HG02642 (cell line): ENCODE measurements around the gene NHLRC2.

ENCODE experiments used
- ATAC-seq: cut with Tn5 transposase; IDR thresholded peaks from one replicate; pipeline ENCODE4 v1.9.1; 2021; ENCODE audit warnings: mild to moderate bottlenecking; ENCODE audit not compliant: unreplicated experiment, poor library complexity

The NHLRC2 gene

DNA sequence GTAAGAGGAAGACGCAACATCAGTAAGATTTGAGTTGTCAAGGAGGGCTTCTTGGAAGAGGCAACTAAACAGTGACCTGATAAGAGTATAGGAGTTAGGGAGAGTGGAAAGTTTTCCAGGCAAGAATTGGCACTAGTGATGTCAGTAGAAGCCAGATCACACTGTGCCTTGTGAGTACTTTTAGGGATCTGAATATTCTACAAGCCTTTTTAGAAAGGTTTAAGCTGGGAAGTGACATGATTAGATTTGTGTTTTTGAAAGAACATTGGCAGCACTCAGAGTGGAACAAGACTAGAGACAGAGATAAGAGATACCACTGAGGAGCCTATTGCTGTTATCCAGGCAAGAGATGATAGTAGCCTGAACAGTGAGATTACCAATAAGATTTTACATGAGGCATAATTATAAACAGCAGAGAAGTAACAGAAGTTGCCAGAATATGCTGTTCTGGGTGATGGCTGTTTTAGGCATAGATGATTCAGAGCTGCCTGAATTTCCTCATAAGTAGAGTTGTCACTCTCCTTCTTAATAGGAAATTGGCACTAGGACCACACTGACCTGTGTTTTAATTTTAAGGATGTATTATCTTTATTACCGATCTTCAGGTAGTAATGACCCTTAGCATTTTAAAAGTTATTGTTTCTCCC is 45.6 kb downstream of the NHLRC2 start:
- ATAC-seq, result no peak

DNA sequence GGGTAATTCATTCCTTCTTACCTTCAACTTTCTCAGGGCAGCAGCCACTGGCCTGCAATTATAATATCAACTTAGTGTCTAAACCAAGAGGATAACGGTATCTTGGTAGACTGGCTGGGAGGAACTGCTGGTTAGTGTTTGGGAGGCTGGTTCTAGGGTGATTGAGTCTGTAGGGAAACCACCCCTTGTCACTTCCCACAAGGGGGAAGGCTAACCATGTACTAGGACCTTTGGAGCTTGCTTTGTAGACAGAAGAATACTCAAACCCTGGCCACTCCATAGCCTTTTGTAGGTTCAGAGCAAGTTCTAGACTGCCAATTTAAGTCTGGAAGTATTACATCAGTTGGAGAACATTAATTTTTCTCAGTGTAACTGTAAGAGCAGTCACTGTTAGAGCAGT is 51.3 kb downstream of the NHLRC2 start:
- ATAC-seq, result no peak

DNA sequence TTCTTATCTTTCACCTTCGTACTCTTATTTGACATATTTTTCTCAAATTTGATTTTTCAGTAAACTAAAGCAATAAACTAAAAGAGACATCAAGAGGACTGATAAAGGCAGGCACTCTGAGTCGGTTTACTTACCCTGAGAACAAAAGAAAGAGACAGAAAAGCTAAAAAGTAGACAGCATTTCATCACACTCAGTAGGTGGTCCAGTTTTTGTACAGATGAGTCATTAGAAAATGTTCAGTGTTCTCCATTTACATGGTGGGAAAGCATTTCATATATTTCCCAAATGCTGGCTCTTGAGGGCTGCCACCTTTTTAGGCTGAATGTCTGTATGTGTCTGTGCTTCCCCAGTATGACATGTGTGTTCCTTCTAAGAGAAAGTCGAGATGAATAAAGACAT is 52.7 kb downstream of the NHLRC2 start:
- no peak for ATAC-seq

DNA sequence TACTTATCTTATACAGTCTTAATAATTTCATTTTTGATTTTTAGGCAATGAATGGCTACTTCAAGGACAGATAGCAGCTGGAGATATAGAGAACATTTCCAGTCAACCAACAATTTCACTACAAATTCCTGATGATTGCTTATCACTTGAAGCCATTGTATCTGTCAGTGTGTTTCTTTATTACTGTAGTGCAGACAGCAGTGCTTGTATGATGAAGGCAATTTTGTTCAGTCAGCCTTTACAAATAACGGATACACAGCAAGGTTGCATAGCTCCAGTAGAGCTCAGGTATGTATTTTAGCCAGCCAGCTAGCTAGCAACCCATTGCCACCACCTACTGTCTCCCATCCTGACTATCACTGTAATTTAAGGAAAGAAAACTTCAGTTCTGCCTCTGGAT is 53.8 kb downstream of the NHLRC2 start:
- no peak for ATAC-seq

DNA sequence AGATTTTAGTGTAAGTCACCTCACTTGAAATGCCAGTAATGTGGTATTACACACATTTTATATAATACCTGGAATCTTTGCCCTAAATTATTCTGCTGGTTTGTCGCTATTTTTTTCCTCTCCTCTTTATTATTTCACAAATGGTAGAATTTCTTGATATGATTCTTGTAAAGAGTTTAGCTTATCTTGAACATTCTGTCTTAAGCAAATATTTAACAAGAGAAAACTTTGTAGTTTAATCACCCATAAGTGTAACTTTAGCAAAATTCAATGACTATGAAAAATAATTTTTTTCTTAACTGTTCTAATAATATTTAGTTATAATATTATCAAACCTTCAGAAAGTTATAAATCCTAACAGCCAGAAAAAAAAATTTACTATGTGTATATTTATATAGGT is 56.7 kb downstream of the NHLRC2 start:
- ATAC-seq, result no peak

GRCh38 chr10:113911839-113912238 is 57.4 kb downstream of the NHLRC2 start:
- no peak for ATAC-seq

GRCh38 chr10:113912582-113912981 is 58.1 kb downstream of the NHLRC2 start:
- no peak for ATAC-seq

GRCh38 chr10:113914956-113915355 is 60.5 kb downstream of the NHLRC2 start:
- no peak for ATAC-seq

- ATAC-seq, result no peak
Measured at GRCh38 chr10:113915540-113915939, 61.1 kb downstream of the NHLRC2 start.

DNA sequence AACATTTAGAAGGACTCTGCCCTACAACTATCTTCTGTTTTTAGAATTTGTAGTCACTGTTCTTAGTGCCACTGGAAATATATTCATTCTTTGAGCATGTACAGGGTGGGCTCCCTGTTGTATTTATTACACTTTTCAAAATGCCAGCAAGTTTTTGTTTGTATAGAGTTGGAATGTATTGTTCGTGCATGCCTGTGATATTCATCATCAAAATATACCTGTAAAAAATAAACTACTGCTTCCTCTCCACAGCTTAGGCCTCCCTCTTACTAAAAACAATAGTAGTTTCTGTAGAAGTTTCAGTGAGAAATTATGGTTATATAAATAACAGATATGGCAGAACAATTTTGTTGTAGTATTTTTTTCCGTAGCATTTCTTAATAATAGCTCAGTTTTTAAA is 61.6 kb downstream of the NHLRC2 start:
- no peak for ATAC-seq

DNA sequence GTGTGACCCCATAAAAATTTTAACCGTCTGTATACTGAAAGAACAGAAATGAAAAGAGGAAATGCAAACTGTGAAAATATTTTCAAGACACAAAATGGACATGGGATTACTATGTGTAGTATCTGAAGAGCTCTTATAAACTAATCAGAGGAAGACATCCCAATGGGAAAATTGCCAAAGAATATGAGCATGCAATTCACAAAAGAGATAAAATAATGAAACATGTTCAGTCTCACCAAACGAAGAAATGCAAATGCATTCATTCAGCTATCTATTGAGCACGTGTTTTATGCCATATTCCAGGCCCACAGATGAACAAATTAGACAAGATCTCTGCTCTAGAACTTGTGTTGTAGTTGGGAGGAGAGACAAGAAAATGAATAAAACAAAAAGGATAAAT is 63.2 kb downstream of the NHLRC2 start:
- no peak for ATAC-seq

DNA sequence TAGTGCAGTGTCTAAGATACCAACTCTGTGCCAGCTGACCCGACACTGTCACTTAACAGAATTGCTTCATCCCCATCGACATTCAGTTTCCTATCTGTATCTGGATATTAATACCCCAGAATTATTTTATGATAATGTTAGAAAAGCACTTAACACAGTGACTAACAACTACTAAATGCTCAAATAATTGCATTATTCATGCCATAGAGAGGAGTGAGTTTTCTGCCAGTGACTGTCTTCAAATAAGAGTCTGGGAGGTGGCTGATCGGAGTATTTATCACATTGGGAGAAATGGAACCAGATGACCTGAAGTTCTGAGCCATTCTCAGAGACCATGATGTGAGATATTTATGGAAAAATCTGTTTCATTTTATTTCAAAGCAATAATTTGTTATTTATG is 65.7 kb downstream of the NHLRC2 start:
- no peak for ATAC-seq

DNA sequence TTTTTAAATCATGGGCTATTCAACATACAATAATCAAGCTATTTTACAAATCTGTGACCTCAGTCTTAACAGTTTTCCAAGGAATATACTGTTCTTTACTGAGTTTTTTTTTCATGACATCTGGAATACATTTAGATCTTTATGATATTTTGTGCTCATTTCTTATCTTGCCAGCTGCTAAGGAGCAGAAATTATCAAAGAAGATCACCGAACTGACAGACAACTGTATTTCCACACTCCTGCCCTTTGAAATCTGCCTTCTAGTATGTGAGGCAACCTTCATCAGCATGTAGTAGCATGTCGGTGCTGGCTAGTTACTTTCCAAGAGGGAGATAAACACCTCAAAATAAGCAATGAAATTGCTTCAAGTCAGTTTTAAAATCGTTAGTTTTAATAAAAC is 66.4 kb downstream of the NHLRC2 start:
- no peak for ATAC-seq

- ATAC-seq, result no peak
Measured at GRCh38 chr10:113921561-113922370, 67.3 kb downstream of the NHLRC2 start.

- ATAC-seq, result no peak
Measured at GRCh38 chr10:113922787-113923570, 68.5 kb downstream of the NHLRC2 start.

DNA sequence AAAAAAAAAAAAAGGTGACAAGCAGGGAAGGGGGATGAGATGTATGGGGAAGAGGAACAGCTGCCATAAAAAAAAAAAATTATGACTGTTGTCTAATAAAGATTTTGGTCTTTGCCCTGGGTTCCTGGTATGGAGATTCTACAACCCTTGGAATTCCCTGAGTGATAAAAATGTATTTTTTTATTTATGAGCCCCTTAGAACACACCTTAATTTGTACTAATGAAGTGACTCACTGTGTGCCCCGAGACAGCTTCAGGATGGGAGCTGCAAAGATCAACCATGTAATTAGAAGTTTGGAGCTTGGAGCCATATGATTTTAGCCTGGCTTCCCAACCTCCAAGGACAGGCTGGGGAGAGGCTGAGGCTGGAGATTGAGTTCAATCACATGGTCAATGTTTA is 69.7 kb downstream of the NHLRC2 start:
- ATAC-seq, result no peak

GRCh38 chr10:113924664-113925063 is 70.2 kb downstream of the NHLRC2 start:
- no peak for ATAC-seq

DNA sequence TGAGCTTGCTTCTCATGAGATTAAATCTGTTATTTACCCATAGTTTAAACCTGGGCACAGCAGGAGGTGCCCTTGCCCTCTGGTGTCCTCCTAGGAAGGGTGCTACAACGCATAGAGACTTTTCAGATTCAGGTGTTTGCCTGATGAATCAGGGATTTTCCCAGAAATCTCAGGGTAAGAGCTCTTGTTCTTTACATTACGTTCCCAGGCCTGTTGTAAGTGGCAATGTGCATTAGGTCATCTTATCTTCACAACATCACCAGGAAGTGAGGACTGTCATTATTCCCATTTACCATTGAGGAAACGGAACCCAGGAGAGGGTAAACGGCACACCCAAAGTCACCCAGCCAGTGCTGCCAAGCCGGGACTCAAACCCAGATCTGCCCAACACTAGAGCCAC is 73.0 kb downstream of the NHLRC2 start:
- no peak for ATAC-seq

DNA sequence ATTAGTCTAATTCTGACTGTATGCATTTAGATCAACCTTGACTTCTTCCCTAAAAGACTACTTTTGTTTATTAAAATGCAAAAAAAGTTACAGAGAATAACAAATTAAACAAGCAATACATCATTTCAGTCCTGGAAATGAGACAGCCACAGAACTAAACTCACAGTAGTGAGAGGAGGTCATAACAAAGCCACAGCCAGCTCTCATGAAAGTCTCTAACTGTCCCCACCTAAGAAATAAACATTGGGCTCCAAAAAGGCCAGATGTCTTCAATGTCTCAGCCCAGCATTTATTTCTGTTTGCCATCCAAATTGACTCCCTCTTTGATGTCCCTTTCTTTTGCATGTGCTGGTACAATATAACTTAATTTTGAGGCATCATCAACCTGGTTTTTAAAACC is 74.4 kb downstream of the NHLRC2 start:
- no peak for ATAC-seq

DNA sequence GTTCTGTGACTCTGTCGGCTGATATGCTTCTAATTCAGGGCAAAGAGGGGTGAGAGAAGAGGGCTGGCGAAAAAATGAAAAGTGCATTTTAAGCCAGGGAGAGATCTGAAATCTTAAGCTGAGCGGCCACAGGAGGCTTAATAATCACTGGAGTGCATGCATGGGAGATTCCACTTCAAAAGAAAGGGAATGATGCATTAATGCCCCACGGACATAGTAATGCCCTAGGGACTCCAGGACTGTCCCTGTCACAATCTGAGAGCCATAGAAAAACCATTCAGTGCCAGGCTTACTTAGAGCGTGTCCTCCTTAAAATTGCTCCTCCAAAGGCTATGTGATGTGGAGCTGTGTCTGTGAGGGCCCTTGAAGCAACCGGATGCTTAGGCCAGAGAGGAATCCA is 75.1 kb downstream of the NHLRC2 start:
- ATAC-seq, result no peak

GRCh38 chr10:113930482-113931057 is 76.1 kb downstream of the NHLRC2 start:
- ATAC-seq, result no peak
